ENCODE results near the gene OTUB2.

Gene OTUB2

DNA sequence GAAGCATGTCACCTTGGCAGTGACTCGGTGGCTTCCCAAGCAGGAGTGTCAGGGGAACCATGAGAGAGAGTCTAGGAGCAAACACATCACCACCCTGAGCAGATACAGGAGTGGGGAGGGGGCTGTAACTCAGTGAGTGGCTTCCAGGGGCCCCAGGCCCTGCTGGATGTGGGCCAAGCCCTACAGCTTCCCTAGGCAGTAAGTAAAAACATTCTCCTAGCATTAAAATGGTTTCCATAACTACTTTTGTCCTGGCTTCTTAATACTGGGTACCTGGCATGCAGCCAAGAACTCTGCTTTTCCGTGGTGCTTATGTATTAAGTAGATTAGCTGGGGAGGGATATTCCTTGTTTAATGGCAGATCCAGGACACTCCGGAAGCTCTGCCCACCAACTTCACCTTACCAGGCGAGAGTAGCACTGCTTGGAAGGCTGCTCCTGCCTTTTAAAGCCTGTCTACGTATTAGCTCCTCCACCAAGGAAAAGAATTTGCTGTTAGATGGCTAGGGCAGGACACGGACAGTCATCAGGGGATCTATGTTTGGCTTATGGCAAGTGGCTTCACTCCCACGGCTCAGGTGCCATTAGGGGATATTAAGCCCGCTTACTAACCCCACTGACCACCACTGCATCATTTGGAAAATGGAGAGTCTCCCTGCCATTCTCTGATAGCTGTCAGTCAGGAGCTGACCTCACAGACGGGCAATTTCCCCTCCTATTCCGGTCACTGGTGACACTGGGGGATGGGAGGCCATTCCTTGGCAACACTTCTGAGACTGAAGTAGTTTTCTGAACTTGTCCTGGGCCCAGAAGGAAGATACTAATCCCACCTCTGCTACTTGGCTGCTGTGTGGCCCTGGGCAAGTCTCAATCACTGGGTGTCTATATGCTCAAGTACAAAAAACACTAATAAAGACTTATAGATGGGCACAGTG, 22.8 kb downstream of the OTUB2 start:
- TF ChIP-seq, protein P1, sequence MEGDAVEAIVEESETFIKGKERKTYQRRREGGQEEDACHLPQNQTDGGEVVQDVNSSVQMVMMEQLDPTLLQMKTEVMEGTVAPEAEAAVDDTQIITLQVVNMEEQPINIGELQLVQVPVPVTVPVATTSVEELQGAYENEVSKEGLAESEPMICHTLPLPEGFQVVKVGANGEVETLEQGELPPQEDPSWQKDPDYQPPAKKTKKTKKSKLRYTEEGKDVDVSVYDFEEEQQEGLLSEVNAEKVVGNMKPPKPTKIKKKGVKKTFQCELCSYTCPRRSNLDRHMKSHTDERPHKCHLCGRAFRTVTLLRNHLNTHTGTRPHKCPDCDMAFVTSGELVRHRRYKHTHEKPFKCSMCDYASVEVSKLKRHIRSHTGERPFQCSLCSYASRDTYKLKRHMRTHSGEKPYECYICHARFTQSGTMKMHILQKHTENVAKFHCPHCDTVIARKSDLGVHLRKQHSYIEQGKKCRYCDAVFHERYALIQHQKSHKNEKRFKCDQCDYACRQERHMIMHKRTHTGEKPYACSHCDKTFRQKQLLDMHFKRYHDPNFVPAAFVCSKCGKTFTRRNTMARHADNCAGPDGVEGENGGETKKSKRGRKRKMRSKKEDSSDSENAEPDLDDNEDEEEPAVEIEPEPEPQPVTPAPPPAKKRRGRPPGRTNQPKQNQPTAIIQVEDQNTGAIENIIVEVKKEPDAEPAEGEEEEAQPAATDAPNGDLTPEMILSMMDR (IDR thresholded peaks at IDR 0.05; ENCODE audit: control extremely low read depth, extremely low read depth, low read depth, missing control alignments) = no peak
- no peak for DNase-seq (ENCODE audit: extremely low spot score)
- CTCF ChIA-PET = interaction anchor here (1.0 to 6.9 kb wide), 6 partner anchors 13 to 109 kb away, joined by 3 to 57 read pairs (median 4); no protein-coding TSS in a partner anchor
- POLR2A ChIA-PET = no interaction called here

DNA sequence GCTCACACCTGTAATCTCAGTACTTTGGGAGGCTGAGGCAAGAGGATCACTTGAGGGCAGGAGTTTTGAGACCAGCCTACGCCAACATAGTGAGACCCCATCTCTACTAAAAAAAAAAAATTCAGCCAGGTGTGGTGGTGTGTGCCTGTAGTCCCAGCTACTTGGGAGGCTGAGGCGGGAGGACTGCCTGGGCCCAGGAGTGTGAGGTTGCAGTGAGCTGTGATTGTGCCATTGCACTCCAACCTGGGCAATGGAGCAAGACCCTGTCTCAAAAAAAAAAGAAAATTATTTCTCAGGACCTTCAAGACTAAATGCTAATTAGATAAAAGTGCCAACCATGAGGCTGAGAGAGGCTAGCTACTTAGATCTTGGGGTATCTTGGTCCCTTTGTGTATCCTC, 23.5 kb downstream of the OTUB2 start:
- ChIA-PET CTCF (interaction anchor here (2.2 to 6.9 kb wide), 2 partner anchors 14 to 87 kb away, joined by 9 to 57 read pairs; no protein-coding TSS in a partner anchor), POLR2A (no interaction called here)
- TF ChIP-seq, protein P1 (IDR thresholded peaks at IDR 0.05; ENCODE audit: control extremely low read depth, extremely low read depth, low read depth, missing control alignments) = no peak
- DNase-seq (ENCODE audit: extremely low spot score) = no peak

DNA sequence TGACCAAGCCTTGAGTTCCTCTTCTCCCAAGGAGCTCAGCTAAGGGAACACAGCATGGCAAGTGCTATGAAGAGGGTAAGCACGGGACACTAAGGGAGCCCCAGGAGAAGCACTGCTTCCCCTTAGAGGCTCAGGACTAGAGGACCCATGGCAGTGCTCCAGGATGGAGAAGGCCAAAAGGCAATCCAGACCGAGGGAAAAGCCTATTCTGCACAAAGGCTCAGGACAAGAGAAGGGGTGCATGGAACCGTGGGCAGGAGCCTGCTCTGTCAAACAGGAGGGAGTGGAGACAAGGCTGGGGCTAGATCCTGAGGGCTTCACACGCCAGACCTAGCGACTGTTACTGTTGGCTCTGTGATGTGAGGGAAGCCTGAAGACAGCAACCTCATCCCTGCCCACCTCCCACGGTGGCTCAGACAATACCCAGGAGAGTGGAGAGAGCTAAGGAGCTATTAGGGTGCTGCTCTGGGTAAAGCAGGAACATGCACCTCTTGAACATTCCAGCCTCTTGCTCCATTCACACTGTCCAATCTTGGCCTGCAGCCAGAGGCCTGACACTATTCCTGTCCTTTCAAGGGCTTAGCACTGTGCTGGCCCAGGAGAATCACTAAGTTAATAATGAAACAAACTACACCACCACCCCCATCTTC, 24.2 kb downstream of the OTUB2 start:
- no peak for DNase-seq (ENCODE audit: extremely low spot score)
- ChIA-PET CTCF (interaction anchor here (0.9 to 6.9 kb wide), 3 partner anchors 14 to 86 kb away, joined by 3 to 57 read pairs (median 9); no protein-coding TSS in a partner anchor), POLR2A (no interaction called here)
- TF ChIP-seq, protein P1 (IDR thresholded peaks at IDR 0.05; ENCODE audit: control extremely low read depth, extremely low read depth, low read depth, missing control alignments) = no peak

DNA sequence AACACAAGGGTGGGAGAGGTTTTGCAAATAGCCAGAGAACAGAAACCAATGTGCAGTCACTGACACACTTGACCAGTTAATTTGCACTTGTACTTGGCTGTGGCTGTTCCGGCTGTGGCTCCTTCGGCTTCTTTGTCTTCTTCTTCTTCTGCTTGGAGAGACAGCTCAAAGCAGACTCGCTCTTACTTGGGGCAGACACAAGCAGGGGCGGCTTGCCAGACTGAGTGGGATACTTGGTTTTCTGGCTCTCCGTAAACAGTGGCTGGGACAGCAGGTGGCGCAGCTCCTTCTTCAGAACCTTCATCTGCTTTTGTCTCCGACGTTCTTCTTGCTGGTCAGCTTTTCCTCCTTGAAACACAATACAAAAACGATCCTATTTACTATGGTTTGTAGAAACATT, 25.0 kb downstream of the OTUB2 start:
- ChIA-PET POLR2A (no interaction called here), CTCF (interaction anchor here (0.9 to 4.7 kb wide), 7 partner anchors 13 to 111 kb away, joined by 3 to 36 read pairs (median 7); partner anchors contain the start of genes DDX24 and IFI27L1)
- TF ChIP-seq, protein P1 (IDR thresholded peaks at IDR 0.05; ENCODE audit: control extremely low read depth, extremely low read depth, low read depth, missing control alignments) = peak; percentile 13
- DNase-seq (ENCODE audit: extremely low spot score) = no peak

DNA sequence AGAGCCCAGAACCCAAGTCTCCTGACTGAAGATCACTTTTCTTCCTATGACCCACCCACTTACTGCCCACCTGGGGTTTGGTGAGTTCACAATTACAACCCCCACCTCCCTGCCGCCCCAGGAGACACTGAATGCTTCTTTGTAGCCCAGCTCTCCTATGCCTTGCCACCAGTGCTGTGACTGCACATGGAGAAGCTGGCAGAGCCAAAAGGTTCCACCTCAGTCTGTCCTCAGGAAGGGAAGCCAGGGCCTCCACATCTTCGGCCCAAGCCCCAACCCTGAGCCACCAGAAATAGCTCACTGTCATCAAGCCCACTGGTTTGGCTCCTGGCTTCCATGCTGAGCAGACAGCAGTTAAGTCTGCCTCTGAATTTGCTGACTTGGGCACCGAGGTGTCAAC, 25.6 kb downstream of the OTUB2 start:
- CTCF ChIA-PET = interaction anchor here (0.7 to 4.7 kb wide), 8 partner anchors 10 to 112 kb away, joined by 3 to 36 read pairs (median 6); partner anchors contain the start of genes DDX24 and IFI27L1
- DNase-seq (ENCODE audit: extremely low spot score) = no peak
- TF ChIP-seq, protein P1 (IDR thresholded peaks at IDR 0.05; ENCODE audit: control extremely low read depth, extremely low read depth, low read depth, missing control alignments) = no peak
- POLR2A ChIA-PET = no interaction called here

DNA sequence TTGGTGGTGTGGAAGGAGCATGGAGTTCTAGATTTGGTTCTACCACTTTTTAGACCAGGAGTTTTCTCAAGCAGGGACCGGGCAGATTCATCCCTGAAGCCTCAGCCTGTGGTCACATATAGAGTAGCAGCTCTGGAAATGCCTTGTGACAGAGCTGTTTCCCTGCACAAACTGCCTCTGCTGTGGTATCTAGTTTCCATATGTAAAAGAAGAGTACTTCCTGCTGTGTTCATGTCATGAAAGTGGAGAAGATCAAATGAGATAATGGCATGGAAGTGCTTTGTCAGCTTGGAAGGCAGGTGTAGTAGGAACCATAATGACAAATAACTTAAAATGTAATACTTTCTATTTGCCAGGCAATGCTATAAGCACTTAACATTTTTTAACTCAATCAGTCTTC, 26.1 kb downstream of the OTUB2 start:
- ChIA-PET CTCF (interaction anchor here (0.7 to 4.7 kb wide), 8 partner anchors 10 to 112 kb away, joined by 3 to 36 read pairs (median 6); partner anchors contain the start of genes DDX24 and IFI27L1), POLR2A (interaction anchor here (1.3 kb wide), 1 partner anchor 29 kb away, joined by 4 read pairs; the partner anchor contains the start of genes DDX24 and IFI27L1)
- TF ChIP-seq, protein P1 (IDR thresholded peaks at IDR 0.05; ENCODE audit: control extremely low read depth, extremely low read depth, low read depth, missing control alignments) = no peak
- no peak for DNase-seq (ENCODE audit: extremely low spot score)
